KMS-11 (cell line): Measurements from ENCODE around the gene CFAP45.

Experiments used
- H2AFZ ChIP-seq: fragments of 200-600 bp; sonication (generic); 2 replicates; pipeline ENCODE4 v1.6.1; 2016; ENCODE audit warnings: antibody characterized with exemption, mixed run types, low read depth
- H3K27ac ChIP-seq: fragments of 200-600 bp; sonication (generic); 2 replicates; pipeline ENCODE4 v1.6.1; 2016; ENCODE audit warnings: mild to moderate bottlenecking, mixed run types
- H3K27me3 ChIP-seq: fragments of 200-600 bp; sonication (generic); 2 replicates; pipeline ENCODE4 v1.6.1; 2017; ENCODE audit warnings: mild to moderate bottlenecking, low read depth, mixed run types, moderate library complexity; ENCODE audit not compliant: insufficient read depth
- H3K36me3 ChIP-seq: fragments of 200-600 bp; sonication (generic); 2 replicates; pipeline ENCODE4 v1.6.1; 2017; ENCODE audit warnings: mild to moderate bottlenecking, mixed run types; ENCODE audit not compliant: insufficient read depth
- H3K4me1 ChIP-seq: fragments of 200-600 bp; sonication (generic); 2 replicates; pipeline ENCODE4 v1.6.1; 2016; ENCODE audit warnings: mild to moderate bottlenecking, low read depth, mixed run types; ENCODE audit not compliant: poor library complexity, severe bottlenecking
- H3K4me2 ChIP-seq: fragments of 200-600 bp; sonication (generic); 2 replicates; pipeline ENCODE4 v1.7.0; 2016; ENCODE audit warnings: mild to moderate bottlenecking, mixed run types
- H3K4me3 ChIP-seq: fragments of 200-600 bp; sonication (generic); IDR thresholded peaks from 2 replicates; pipeline ENCODE4 v1.6.1; 2017; ENCODE audit warnings: low read depth, low read length, mixed read lengths; ENCODE audit not compliant: insufficient read depth
- H3K79me2 ChIP-seq: fragments of 200-600 bp; sonication (generic); 2 replicates; pipeline ENCODE4 v1.6.1; 2016; ENCODE audit warnings: low read depth, mixed run types; ENCODE audit not compliant: insufficient read depth
- H3K9ac ChIP-seq: fragments of 200-600 bp; sonication (generic); 2 replicates; pipeline ENCODE4 v1.6.1; 2016; ENCODE audit warnings: mild to moderate bottlenecking, mixed run types
- H4K20me1 ChIP-seq: fragments of 200-600 bp; sonication (generic); 2 replicates; pipeline ENCODE4 v1.6.1; 2016; ENCODE audit warnings: mild to moderate bottlenecking, mixed run types; ENCODE audit not compliant: insufficient read depth
- TF ChIP-seq, protein P1 (sequence below): fragments of 200-600 bp; sonication (generic); conservative IDR thresholded peaks from 2 replicates; pipeline ENCODE4 v1.6.1; 2017; ENCODE audit warnings: low read depth, mild to moderate bottlenecking, antibody characterized with exemption, low read length, moderate library complexity, mixed read lengths

The CFAP45 gene

DNA sequence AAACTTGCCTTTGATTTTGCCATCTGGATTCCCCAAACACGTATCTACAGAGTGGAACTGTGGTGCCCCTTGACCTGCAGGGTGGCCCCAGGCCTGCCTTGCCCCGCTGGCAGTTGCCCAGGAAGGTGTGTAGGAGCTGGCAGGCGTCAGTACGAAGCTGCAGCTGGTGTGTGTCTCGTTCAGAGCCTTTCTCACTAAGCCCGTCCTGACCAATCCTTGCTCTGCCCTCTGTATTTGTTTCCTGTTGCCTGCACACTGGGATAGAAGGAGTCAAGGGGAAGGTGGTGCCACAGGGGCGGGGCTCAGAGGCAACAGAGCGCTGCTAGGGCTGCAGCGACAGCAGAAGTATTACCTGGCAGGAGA is 32.3 kb downstream of the CFAP45 start:
- Histone ChIP-seq H3K4me1 (peaks cover 31% of the 10 kb centered on the region), H3K79me2 (no peaks in the 10 kb centered on the region), H3K4me2 (peak overlapping the region; percentile 71; the same call in 1 of the 2 replicates), H3K4me3 (no peak overlapping the region), H4K20me1 (no peaks in the 10 kb centered on the region), H3K27ac (no peak overlapping the region), H3K27me3 (no peaks in the 10 kb centered on the region), H3K9ac (no peak overlapping the region), H3K36me3 (no peaks in the 10 kb centered on the region), H2AFZ (no peak overlapping the region)
- TF ChIP-seq, protein P1, sequence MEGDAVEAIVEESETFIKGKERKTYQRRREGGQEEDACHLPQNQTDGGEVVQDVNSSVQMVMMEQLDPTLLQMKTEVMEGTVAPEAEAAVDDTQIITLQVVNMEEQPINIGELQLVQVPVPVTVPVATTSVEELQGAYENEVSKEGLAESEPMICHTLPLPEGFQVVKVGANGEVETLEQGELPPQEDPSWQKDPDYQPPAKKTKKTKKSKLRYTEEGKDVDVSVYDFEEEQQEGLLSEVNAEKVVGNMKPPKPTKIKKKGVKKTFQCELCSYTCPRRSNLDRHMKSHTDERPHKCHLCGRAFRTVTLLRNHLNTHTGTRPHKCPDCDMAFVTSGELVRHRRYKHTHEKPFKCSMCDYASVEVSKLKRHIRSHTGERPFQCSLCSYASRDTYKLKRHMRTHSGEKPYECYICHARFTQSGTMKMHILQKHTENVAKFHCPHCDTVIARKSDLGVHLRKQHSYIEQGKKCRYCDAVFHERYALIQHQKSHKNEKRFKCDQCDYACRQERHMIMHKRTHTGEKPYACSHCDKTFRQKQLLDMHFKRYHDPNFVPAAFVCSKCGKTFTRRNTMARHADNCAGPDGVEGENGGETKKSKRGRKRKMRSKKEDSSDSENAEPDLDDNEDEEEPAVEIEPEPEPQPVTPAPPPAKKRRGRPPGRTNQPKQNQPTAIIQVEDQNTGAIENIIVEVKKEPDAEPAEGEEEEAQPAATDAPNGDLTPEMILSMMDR, result no peak

DNA sequence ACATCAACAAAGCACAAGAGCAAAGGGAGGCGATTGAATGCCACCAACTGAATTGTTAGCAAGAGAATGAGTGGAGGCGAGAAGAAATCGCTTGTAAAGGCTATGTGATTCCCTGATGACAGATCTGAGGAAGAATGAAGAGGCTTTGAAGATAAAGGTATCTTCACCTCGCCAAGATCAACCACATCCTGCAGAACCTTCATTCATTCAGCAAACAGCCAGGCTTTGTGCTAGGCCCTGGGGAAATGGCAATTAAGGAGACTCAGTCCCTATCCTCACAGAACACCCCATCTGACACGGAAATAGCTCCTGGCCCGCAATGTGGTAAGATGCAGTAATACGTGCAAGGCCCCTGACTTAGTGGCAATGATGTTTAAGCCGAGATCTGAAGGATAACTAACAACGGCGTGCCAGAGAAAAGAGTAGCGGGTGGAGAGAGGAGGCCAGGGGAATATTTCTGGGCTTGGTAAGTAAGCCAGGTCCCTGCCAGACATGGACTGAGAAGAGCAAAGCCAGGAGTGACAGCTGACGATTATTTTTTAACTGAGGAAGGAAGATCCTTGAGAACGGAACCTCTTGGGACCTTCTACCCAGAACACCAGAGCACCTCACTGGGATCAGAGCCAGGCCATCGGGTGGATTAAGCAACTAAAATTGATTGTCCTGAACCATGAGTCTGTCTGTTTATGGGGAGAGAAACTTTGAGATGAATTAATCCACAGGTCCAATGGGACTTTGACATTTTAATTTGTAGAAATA is 32.9 kb downstream of the CFAP45 start:
- no peak overlapping the region for H3K4me2 ChIP-seq
- H3K27me3 ChIP-seq, result no peaks in the 10 kb centered on the region

DNA sequence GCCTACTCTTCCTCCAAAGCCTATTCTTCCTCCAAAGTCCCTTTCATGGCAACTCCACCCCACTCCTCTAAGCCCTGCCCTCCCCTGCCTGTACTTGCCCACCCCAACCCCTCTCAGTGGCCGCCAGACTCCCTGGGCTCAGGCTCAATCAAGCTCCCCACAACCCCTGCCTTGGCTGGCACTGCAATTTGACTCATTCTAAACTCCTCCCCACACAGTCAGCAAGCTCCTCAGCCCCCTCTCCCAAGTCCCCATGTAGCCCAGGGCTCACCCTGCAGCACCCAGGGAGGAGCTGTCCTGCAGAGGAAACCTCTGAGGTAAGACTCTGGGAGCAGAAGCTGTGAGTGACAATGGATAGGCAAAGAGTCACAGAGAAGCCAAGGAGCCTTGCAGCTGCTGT is 33.9 kb downstream of the CFAP45 start:
- Histone ChIP-seq H3K36me3 (no peaks in the 10 kb centered on the region), H3K9ac (no peak overlapping the region), H4K20me1 (no peaks in the 10 kb centered on the region), H3K4me2 (no peak overlapping the region), H3K27me3 (no peaks in the 10 kb centered on the region), H2AFZ (no peak overlapping the region), H3K79me2 (no peaks in the 10 kb centered on the region), H3K4me1 (peaks cover 31% of the 10 kb centered on the region), H3K27ac (no peak overlapping the region), H3K4me3 (no peak overlapping the region)
- TF ChIP-seq, protein P1, result no peak

More for the DNA sequence above, 32.9 kb downstream of the CFAP45 start:
- Histone ChIP-seq H3K4me1 (peaks cover 31% of the 10 kb centered on the region), H3K79me2 (no peaks in the 10 kb centered on the region), H3K9ac (no peak overlapping the region), H2AFZ (no peak overlapping the region), H4K20me1 (no peaks in the 10 kb centered on the region), H3K27ac (no peak overlapping the region), H3K36me3 (no peaks in the 10 kb centered on the region), H3K4me3 (no peak overlapping the region)
- TF ChIP-seq, protein P1, result no peak

DNA sequence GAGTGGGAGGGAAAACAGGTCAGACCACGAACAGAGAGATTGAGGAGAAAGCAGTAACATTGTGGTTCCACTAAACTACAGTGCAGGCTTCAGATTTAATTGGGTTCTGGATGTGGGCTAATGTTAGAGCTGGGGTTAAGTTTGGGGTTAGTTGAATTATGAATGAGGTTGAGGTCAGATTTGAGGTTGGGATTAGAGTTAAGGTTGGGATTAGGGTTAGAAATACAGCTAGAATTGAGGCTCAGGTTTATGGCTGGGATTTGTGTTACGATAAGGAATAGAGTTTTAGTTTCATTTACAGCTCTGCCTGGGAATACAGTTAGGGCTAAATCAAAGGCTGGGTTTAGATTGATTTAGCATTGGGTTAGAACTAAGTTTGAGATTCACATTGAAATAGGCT is 35.7 kb downstream of the CFAP45 start:
- H3K4me3 ChIP-seq, result no peak overlapping the region
- no peak overlapping the region for H2AFZ ChIP-seq
- no peaks in the 10 kb centered on the region for H4K20me1 ChIP-seq
- TF ChIP-seq, protein P1, result no peak
- H3K79me2 ChIP-seq, result no peaks in the 10 kb centered on the region
- H3K9ac ChIP-seq, result no peak overlapping the region
- peaks cover 18% of the 10 kb centered on the region for H3K4me1 ChIP-seq
- no peaks in the 10 kb centered on the region for H3K27me3 ChIP-seq
- H3K4me2 ChIP-seq, result no peak overlapping the region
- no peaks in the 10 kb centered on the region for H3K36me3 ChIP-seq
- no peak overlapping the region for H3K27ac ChIP-seq
